Gastroesophageal sphincter (tissue), 3 donors: Measurements from ENCODE around the gene CAMK1G.

Source experiments
- CTCF ChIP-seq, 4 experiments: fragments of 200-600 bp in 2 of 4; fragments of 450-650 bp in 2 of 4; sonication (generic) in 1 of 4; IDR thresholded peaks; one replicate each; pipeline ENCODE4 v1.5.1; 2017 to 2019; ENCODE audit warnings: antibody characterized with exemption in 4 of 4, mild to moderate bottlenecking in 2 of 4, moderate library complexity in 2 of 4
- POLR2A ChIP-seq, 2 donors: fragments of 450-650 bp; IDR thresholded peaks; one replicate each; pipeline ENCODE4 v1.6.1; 2017; ENCODE audit warnings: antibody characterized with exemption in 2 of 2, mild to moderate bottlenecking in 2 of 2, moderate library complexity in 1 of 2
- POLR2AphosphoS5 ChIP-seq: sonication (generic); formaldehyde crosslinking; IDR thresholded peaks from one replicate; pipeline ENCODE4 v1.6.1; 2017; ENCODE audit warnings: antibody characterized with exemption

- TF ChIP-seq CTCF (IDR thresholded peaks at IDR 0.05), result no peak
- no peak for TF ChIP-seq POLR2A (IDR thresholded peaks at IDR 0.05)
- TF ChIP-seq POLR2AphosphoS5, result no peak
These were observed 27.3 kb upstream of the CAMK1G start for GRCh38 chr1:209556162-209556690.
